Measurements from ENCODE around the gene ZNF469.

- TF ChIP-seq CTCF (IDR thresholded peaks at IDR 0.05) (no peak), POLR2A (IDR thresholded peaks at IDR 0.05) (no peak)
These were observed 13.8 kb upstream of the ZNF469 start for GRCh38 chr16:88368994-88369393.

Measured in heart left ventricle (tissue), 13 donors.